HFFc6 (cell line): Measurements from ENCODE around the gene GLIS2. TPM values are rescaled to one million over a fixed set of nuclear protein-coding genes. Genes with fewer than 3 reads are reported as not detected.

Source experiments
- DNase-seq: peaks from one replicate; pipeline ENCODE4 v3.0.0-alpha.2; 2018
- H3K27ac Mint-ChIP-seq: 2 replicates; pipeline ENCODE4 v1.8.0; 2020; ENCODE audit warnings: mild to moderate bottlenecking, mixed read lengths
- H3K27me3 Mint-ChIP-seq: 2 replicates; pipeline ENCODE4 v1.8.0; 2021; ENCODE audit warnings: mild to moderate bottlenecking, moderate library complexity, mixed read lengths; ENCODE audit not compliant: insufficient read depth
- H3K36me3 Mint-ChIP-seq: 2 replicates; pipeline ENCODE4 v1.8.0; 2021; ENCODE audit warnings: low read depth, mixed read lengths
- H3K4me1 Mint-ChIP-seq: 2 replicates; pipeline ENCODE4 v1.8.0; 2020; ENCODE audit warnings: low read depth, mixed read lengths
- H3K4me3 Mint-ChIP-seq: 2 replicates; pipeline ENCODE4 v1.8.0; 2020; ENCODE audit warnings: mild to moderate bottlenecking, moderate library complexity, mixed read lengths
- H3K9me3 Mint-ChIP-seq: 2 replicates; pipeline ENCODE4 v1.8.0; 2020; ENCODE audit warnings: mild to moderate bottlenecking, mixed read lengths
- CTCF ChIP-seq: fragments of 200-600 bp; sonication (generic); IDR thresholded peaks from 2 replicates; pipeline ENCODE4 v1.5.0; 2021; ENCODE audit warnings: antibody characterized with exemption, mild to moderate bottlenecking
- total RNA-seq, 6 experiments: library from RNA; stranded (reverse); fragmentation: NEBNext Ultra II Directional; extraction: Animal tissue kit (Norgen Biotek cat#: 25700); gene quantifications; 2 replicates in 1 of 6; 3 replicates in 5 of 6; pipeline ENCODE4 v1.2.3, GENCODE V29; 2021

The GLIS2 gene
- total RNA-seq, 6 experiments from 2014 or later, result 21.9 to 26.0 (median 23.5) TPM

- Mint-ChIP-seq H3K27me3 (peaks cover 36% of the 10 kb centered on the region), H3K9me3 (peaks cover 6% of the 10 kb centered on the region; the same call in 1 of the 2 replicates), H3K4me1 (peaks cover 65% of the 10 kb centered on the region), H3K36me3 (no peaks in the 10 kb centered on the region), H3K4me3 (0 out of 2 replicates have a peak overlapping the region, but pooled peaks have one; percentile 11), H3K27ac (peak overlapping the region; percentile 89)
- no peak for TF ChIP-seq CTCF
- DNase-seq, result peak; percentile 57
Observed at GRCh38 chr16:4384509-4384942, 68.7 kb downstream of the GLIS2 start.

- Mint-ChIP-seq H3K9me3 (peaks cover 6% of the 10 kb centered on the region; the same call in 1 of the 2 replicates), H3K4me1 (peaks cover 63% of the 10 kb centered on the region), H3K36me3 (no peaks in the 10 kb centered on the region), H3K4me3 (peak overlapping the region; percentile 15; the same call in 1 of the 2 replicates), H3K27ac (peak overlapping the region; percentile 89), H3K27me3 (peaks cover 35% of the 10 kb centered on the region)
- TF ChIP-seq CTCF, result no peak
- DNase-seq, result peak; percentile 38
Observed at GRCh38 chr16:4385066-4385788, 69.4 kb downstream of the GLIS2 start.

GRCh38 chr16:4385789-4386450 is 70.1 kb downstream of the GLIS2 start:
- H3K4me1 Mint-ChIP-seq, result peaks cover 57% of the 10 kb centered on the region
- H3K9me3 Mint-ChIP-seq, result peaks cover 6% of the 10 kb centered on the region; the same call in 1 of the 2 replicates
- peaks cover 35% of the 10 kb centered on the region for H3K27me3 Mint-ChIP-seq
- peak overlapping the region; percentile 89 for H3K27ac Mint-ChIP-seq
- no peaks in the 10 kb centered on the region for H3K36me3 Mint-ChIP-seq
- TF ChIP-seq CTCF, result no peak
- H3K4me3 Mint-ChIP-seq, result peak overlapping the region; percentile 45; the same call in 1 of the 2 replicates
- DNase-seq, result peak; percentile 35

GRCh38 chr16:4386451-4386805 is 70.6 kb downstream of the GLIS2 start:
- peak; percentile 55 for DNase-seq
- H3K9me3 Mint-ChIP-seq, result peaks cover 6% of the 10 kb centered on the region; the same call in 1 of the 2 replicates
- peak overlapping the region; percentile 63 for H3K4me3 Mint-ChIP-seq
- no peaks in the 10 kb centered on the region for H3K36me3 Mint-ChIP-seq
- H3K27me3 Mint-ChIP-seq, result peaks cover 35% of the 10 kb centered on the region
- no peak for TF ChIP-seq CTCF
- peak overlapping the region; percentile 89 for H3K27ac Mint-ChIP-seq
- peaks cover 57% of the 10 kb centered on the region for H3K4me1 Mint-ChIP-seq

GRCh38 chr16:4386951-4387565 is 71.2 kb downstream of the GLIS2 start:
- Mint-ChIP-seq H3K9me3 (peaks cover 6% of the 10 kb centered on the region; the same call in 1 of the 2 replicates), H3K4me3 (peak overlapping the region; percentile 63), H3K27ac (peak overlapping the region; percentile 89), H3K4me1 (peaks cover 58% of the 10 kb centered on the region), H3K36me3 (no peaks in the 10 kb centered on the region), H3K27me3 (peaks cover 35% of the 10 kb centered on the region)
- peak; percentile 12 for DNase-seq
- no peak for TF ChIP-seq CTCF
